Activated CD8-positive, alpha-beta memory T cell treated with anti-CD3 and anti-CD28 coated beads, Interleukin-2, amount 50 U/mL, for 1 hour (primary cell): Measurements from ENCODE around the gene COMMD10.

Source experiments
- DNase-seq: peaks from one replicate; pipeline ENCODE4 v3.0.0-alpha.2; 2020; ENCODE audit errors: extremely low read depth

Gene COMMD10

GRCh38 chr5:116216246-116216645 is 131.4 kb downstream of the COMMD10 start:
- no peak for DNase-seq

- DNase-seq = no peak
These were observed 140.6 kb downstream of the COMMD10 start for GRCh38 chr5:116225281-116225922.

GRCh38 chr5:116229131-116229689 is 144.4 kb downstream of the COMMD10 start:
- no peak for DNase-seq

- DNase-seq = no peak
These were observed 146.5 kb downstream of the COMMD10 start for GRCh38 chr5:116231288-116231687.

- no peak for DNase-seq
These were observed 149.9 kb downstream of the COMMD10 start for GRCh38 chr5:116234681-116235080.

- DNase-seq = no peak
These were observed 153.2 kb downstream of the COMMD10 start for GRCh38 chr5:116237917-116238500.

- DNase-seq = no peak
These were observed 157.5 kb downstream of the COMMD10 start for GRCh38 chr5:116242343-116242742.

- no peak for DNase-seq
These were observed 163.6 kb downstream of the COMMD10 start for GRCh38 chr5:116248432-116248831.

- DNase-seq = no peak
These were observed 164.8 kb downstream of the COMMD10 start for GRCh38 chr5:116249648-116250047.

GRCh38 chr5:116256717-116257116 is 171.9 kb downstream of the COMMD10 start:
- DNase-seq = no peak

GRCh38 chr5:116265471-116265870 is 180.6 kb downstream of the COMMD10 start:
- no peak for DNase-seq

- DNase-seq = no peak
These were observed 186.7 kb downstream of the COMMD10 start for GRCh38 chr5:116271446-116272025.

- DNase-seq = no peak
These were observed 187.6 kb downstream of the COMMD10 start for GRCh38 chr5:116272281-116272941.

- DNase-seq = no peak
These were observed 188.8 kb downstream of the COMMD10 start for GRCh38 chr5:116273448-116274242.

GRCh38 chr5:116274251-116274650 is 189.4 kb downstream of the COMMD10 start:
- no peak for DNase-seq

- no peak for DNase-seq
These were observed 190.5 kb downstream of the COMMD10 start for GRCh38 chr5:116275282-116275681.

- DNase-seq = no peak
These were observed 192.1 kb downstream of the COMMD10 start for GRCh38 chr5:116276952-116277351.

- no peak for DNase-seq
These were observed 195.5 kb downstream of the COMMD10 start for GRCh38 chr5:116280149-116280803.

- DNase-seq = no peak
These were observed 196.5 kb downstream of the COMMD10 start for GRCh38 chr5:116281309-116281708.

GRCh38 chr5:116288524-116288923 is 203.7 kb downstream of the COMMD10 start:
- DNase-seq = no peak

GRCh38 chr5:116289276-116289675 is 204.5 kb downstream of the COMMD10 start:
- no peak for DNase-seq
